Tibial artery (tissue), 4 donors: ENCODE data around the gene ZNF646.
A peak's percentile ranks its signal among the peaks of the same experiment; 100 is the strongest.

Experiments used
- DNase-seq, 2 donors: peaks; one replicate each; pipeline ENCODE4 v3.0.0-alpha.2; 2019
- H3K27ac ChIP-seq, 2 donors: fragments of 200-600 bp; sonication (generic) in 1 of 2; 1 replicate in 1 of 2; 2 replicates in 1 of 2; pipeline ENCODE4 v1.5.1; 2018 to 2019; ENCODE audit warnings: mild to moderate bottlenecking in 1 of 2
- H3K27me3 ChIP-seq, 2 donors: fragments of 200-600 bp; sonication (generic) in 1 of 2; one replicate each; pipeline versions ENCODE4 v1.5.1 to v1.6.0; 2016 to 2019
- H3K36me3 ChIP-seq, 3 donors: fragments of 200-600 bp; sonication (generic) in 2 of 3; one replicate each; pipeline ENCODE4 v1.5.1; 2016 to 2019; ENCODE audit warnings: mild to moderate bottlenecking in 2 of 3
- H3K4me1 ChIP-seq, 4 donors: fragments of 200-600 bp; sonication (generic) in 2 of 4; 1 replicate in 3 of 4; 2 replicates in 1 of 4; pipeline ENCODE4 v1.5.1; 2016 to 2019
- H3K4me3 ChIP-seq, 2 donors: fragments of 200-600 bp; sonication (generic) in 1 of 2; 1 replicate in 1 of 2; 2 replicates in 1 of 2; pipeline ENCODE4 v1.5.1; 2018 to 2019; ENCODE audit warnings: mild to moderate bottlenecking in 2 of 2
- H3K9me3 ChIP-seq, 3 donors: fragments of 200-600 bp; sonication (generic) in 1 of 3; one replicate each; pipeline ENCODE4 v1.5.1; 2016 to 2019
- CTCF ChIP-seq, 2 experiments: fragments of 200-600 bp in 1 of 2; fragments of 450-650 bp in 1 of 2; IDR thresholded peaks; one replicate each; pipeline ENCODE4 v1.5.1; 2017 to 2019; ENCODE audit warnings: antibody characterized with exemption in 2 of 2, mild to moderate bottlenecking in 1 of 2, moderate library complexity in 1 of 2
- intact Hi-C: fragments of 100-400 bp; cut with DNase I; formaldehyde crosslinking; loops from one replicate; pipeline ENCODE4 v1.15.0; 2023; ENCODE audit warnings: low total_unique reads

The ZNF646 gene

GRCh38 chr16:31105677-31106213 lies 31.5 kb downstream of the ZNF646 start:
- DNase-seq: peak; percentile 72 to 89
- peaks cover 3 to 13% (median 12%) of the 10 kb centered on the region in 3 donors for H3K36me3 ChIP-seq
- H3K9me3 ChIP-seq: no peaks in the 10 kb centered on the region
- intact Hi-C loops: no loop called here
- peak overlapping the region in 1 of 2 donors; percentile 56 for H3K27ac ChIP-seq
- H3K4me1 ChIP-seq: peaks cover 0 to 23% (median 16%) of the 10 kb centered on the region in 4 donors
- TF ChIP-seq CTCF (IDR thresholded peaks at IDR 0.05): peak; percentile 70 to 81
- no peaks in the 10 kb centered on the region for H3K27me3 ChIP-seq
- H3K4me3 ChIP-seq: peak overlapping the region; percentile 21 to 30

DNA sequence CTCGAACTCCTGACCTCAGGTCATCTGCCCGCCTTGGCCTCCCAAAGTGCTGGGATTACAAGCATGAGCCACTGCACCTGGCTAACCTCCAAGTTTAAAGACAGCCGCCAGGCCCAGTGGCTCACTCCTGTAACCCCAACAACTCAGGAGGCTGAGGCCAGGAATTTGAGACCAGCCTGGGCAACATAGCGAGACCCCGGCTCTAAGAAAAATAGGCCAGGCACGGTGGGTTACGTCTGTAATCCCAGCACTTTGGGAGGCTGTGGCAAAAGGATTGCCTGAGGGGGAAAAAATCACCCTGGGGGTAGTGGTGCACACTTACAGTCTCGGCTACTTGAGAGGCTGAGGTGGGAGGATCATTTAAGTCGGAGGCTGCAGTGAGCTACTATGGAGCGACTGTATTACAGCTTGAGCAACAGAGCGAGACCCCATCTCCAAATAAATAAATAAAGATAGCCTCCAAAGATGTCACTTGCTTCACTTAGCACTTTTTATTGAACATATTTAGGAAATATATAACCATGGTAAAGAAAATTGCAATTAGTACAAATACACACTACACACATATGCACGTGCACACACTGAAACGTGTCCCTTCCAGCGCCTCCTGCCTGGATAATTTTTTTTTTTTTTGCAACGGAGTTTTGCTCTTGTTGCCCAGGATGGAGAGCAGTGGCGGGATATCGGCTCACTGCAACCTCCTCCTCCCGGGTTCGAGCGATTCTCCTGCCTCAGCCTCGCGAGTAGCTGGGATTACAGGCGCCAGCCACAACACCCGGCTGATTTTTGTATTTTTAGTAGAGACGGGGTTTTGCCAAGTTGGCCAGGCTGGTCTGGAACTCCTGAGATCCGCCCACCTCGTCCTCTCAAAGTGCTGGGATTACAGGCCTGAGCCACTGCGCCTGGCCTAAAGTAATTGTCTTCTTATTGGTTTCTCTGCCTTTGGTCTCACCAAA lies 32.6 kb downstream of the ZNF646 start:
- TF ChIP-seq CTCF (IDR thresholded peaks at IDR 0.05): no peak
- DNase-seq: no peak
- peaks cover 0 to 23% (median 16%) of the 10 kb centered on the region in 4 donors for H3K4me1 ChIP-seq
- no peak overlapping the region for H3K27ac ChIP-seq
- H3K9me3 ChIP-seq: no peaks in the 10 kb centered on the region
- intact Hi-C loops: no loop called here
- peaks cover 13 to 23% (median 23%) of the 10 kb centered on the region in 3 donors for H3K36me3 ChIP-seq
- H3K4me3 ChIP-seq: no peak overlapping the region
- H3K27me3 ChIP-seq: no peaks in the 10 kb centered on the region

- Histone ChIP-seq H3K4me3 (no peak overlapping the region), H3K9me3 (no peaks in the 10 kb centered on the region), H3K36me3 (peaks cover 19 to 30% (median 30%) of the 10 kb centered on the region in 3 donors), H3K27me3 (no peaks in the 10 kb centered on the region), H3K4me1 (peaks cover 0 to 27% (median 17%) of the 10 kb centered on the region in 4 donors), H3K27ac (peak overlapping the region; percentile 94 to 98)
- no peak for DNase-seq
- intact Hi-C loops: no loop called here
- TF ChIP-seq CTCF (IDR thresholded peaks at IDR 0.05): no peak
Observed at GRCh38 chr16:31107465-31107867, 33.2 kb downstream of the ZNF646 start.

GRCh38 chr16:31108035-31108793 lies 34.0 kb downstream of the ZNF646 start, which contains the start of gene BCKDK:
TSS of gene BCKDK (plus strand) at chr16:31108386. CDS start at chr16:31109224, 838 bp downstream.
- Histone ChIP-seq H3K27me3 (no peaks in the 10 kb centered on the region), H3K36me3 (peaks cover 19 to 37% (median 33%) of the 10 kb centered on the region in 3 donors), H3K9me3 (no peaks in the 10 kb centered on the region), H3K27ac (peak within 1 kb of the TSS; percentile 94 to 98), H3K4me1 (peaks cover 0 to 34% (median 17%) of the 10 kb centered on the region in 4 donors), H3K4me3 (peak within 1 kb of the TSS; percentile 88 to 93)
- DNase-seq: peak; percentile 66 to 86
- TF ChIP-seq CTCF (IDR thresholded peaks at IDR 0.05): no peak
- intact Hi-C loops: no loop called here

DNA sequence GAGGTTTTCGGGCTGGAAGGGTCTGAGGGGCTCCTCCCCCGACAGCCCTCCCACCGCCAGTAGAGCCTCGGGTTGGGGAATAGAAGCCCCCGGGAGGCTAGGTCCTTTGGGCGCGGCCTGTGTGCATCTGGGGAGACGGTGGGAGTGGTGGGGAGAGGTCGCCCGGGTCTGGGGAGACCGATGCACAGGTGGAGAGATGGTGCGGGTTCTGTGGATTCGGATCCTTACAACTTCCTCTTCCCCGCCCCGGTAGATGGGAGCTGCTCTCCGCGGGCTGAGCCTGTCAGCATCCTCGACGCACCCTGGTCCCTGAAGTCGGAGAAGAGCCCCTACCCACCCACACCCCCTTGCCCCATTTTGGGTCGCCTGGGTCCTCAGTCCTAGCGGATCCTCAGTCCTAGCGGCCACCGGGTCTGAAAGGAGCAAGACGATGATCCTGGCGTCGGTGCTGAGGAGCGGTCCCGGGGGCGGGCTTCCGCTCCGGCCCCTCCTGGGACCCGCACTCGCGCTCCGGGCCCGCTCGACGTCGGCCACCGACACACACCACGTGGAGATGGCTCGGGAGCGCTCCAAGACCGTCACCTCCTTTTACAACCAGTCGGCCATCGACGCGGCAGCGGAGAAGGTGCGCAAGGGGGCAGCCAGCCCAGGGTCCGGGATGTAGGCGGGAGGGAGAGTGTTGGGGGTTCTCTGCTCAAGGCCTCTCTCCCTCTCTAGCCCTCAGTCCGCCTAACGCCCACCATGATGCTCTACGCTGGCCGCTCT lies 34.8 kb downstream of the ZNF646 start:
- intact Hi-C loops: no loop called here
- DNase-seq: no peak

More for the DNA sequence above, 34.8 kb downstream of the ZNF646 start:
- TF ChIP-seq CTCF (IDR thresholded peaks at IDR 0.05): no peak
- Histone ChIP-seq H3K27ac (peak overlapping the region; percentile 94 to 98), H3K27me3 (no peaks in the 10 kb centered on the region), H3K9me3 (no peaks in the 10 kb centered on the region), H3K4me1 (peaks cover 0 to 40% (median 17%) of the 10 kb centered on the region in 4 donors), H3K36me3 (peaks cover 19 to 37% (median 33%) of the 10 kb centered on the region in 3 donors), H3K4me3 (peak overlapping the region; percentile 88 to 93)
